ENCODE data around the gene PTPRN2.

Gene PTPRN2

DNA sequence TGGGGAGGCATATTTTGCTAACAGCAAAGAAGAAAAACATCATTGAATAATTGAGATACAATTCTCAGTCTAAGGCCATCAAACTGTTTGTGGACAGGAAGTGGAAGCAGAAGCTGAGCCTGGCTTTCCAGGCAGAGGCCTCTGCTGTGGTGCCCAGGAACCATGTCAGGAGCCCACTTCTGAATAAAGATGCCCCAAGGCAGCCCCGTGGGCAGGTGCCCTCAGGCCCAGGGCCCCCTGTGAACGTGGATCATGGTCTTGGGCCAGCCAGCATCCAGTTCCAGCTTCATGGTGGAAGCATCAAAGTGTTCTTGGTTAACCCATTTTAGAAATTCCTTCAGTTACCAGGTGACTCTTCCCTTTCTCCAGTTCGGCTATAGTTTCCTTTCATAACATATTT lies 346.8 kb downstream of the PTPRN2 start:
- TF ChIP-seq GATA2 (IDR thresholded peaks at IDR 0.05; ENCODE audit: low read depth, low read length) (no peak), GATA3 (IDR thresholded peaks at IDR 0.05; ENCODE audit: low read depth, low read length) (no peak)

DNA sequence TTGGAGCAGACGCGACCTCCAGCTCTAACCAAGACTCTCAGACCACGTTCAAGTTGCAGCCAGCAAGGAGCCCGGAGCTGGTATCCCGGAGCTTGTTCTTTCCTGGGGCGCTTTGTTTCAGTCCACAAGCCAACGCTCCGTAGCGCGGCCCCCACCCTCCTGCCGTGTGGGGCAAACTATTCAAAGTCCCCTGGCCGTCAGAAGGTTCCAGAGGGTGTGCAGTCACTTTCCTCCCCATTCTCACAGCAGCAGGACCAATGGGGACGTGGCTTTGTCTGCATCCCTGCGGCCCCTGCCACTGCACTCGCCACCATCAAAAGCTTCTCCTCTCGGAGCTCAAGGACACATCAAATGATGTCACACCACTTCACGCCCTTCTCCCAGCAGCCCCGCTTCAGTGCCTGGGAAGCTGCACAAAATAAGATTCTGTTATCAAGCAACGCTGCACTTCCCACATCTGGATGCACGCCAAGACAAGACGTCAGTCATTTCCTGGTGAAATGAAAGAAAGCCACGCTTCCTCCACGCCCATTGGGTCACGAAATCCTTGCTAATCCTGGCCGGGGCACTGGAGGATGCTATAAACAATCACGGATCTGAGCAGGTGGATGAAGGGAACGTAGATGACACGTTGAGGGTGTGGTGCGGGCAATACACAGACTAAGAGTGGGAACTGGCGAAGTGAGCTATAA lies 348.2 kb downstream of the PTPRN2 start:
- TF ChIP-seq GATA2 (IDR thresholded peaks at IDR 0.05; ENCODE audit: low read depth, low read length) = no peak
- no peak for TF ChIP-seq GATA3 (IDR thresholded peaks at IDR 0.05; ENCODE audit: low read depth, low read length)

DNA sequence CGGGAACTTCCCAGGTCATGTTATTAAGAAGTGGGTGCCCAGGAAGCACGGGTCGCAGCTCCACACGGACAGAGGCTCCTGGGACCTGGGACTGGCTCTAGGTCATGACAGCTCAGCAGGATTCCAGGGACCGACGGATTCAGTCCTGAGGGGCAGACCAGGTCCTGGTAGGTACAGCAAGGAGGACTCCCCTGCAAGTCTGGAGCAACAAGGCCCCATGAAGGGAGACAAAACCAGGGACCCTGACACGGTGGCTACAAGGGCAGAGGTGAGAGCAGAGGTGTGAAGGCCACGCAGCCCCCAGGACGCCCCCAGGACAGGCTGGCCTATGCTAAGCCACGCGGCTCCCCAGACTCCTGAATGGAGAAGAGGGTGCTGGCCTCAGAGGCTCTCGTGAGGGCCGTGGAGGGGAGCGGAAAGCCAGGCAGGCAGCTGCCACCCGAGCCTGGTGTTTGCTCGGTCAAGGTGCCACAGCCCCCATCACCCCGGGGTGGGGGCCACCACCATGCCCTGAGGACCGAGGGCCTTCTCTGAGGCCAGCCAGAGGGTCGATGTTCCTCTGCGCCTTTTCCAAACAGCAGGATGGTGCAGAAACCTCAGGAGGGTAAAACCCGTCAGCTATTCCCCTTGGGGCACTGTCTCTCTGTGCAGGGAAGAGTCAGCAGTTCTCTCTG lies 348.9 kb downstream of the PTPRN2 start:
- no peak for TF ChIP-seq GATA3 (IDR thresholded peaks at IDR 0.05; ENCODE audit: low read depth, low read length)
- no peak for TF ChIP-seq GATA2 (IDR thresholded peaks at IDR 0.05; ENCODE audit: low read depth, low read length)

GRCh38 chr7:158237672-158238335 lies 349.8 kb downstream of the PTPRN2 start:
- TF ChIP-seq GATA2 (IDR thresholded peaks at IDR 0.05; ENCODE audit: low read depth, low read length) = no peak

DNA sequence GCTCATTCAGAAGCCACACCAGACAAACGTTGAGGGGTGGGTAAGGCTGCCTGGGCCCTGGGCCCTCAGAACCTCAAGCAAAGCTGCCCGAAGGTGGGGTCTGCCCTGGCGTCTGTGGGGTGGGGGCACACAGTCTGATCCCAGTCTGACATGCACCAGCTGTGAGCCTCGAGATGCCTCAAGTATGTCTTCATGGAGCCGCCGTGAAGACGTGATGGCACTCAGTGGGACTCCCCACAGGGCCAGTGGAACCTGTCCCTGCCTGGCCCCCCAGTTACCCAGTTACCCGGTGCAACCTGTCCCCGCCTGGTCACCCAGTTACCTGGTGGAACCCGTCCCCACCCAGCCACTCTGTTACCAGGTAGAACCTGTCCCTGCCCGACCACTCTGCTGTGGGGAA lies 351.2 kb downstream of the PTPRN2 start:
- TF ChIP-seq GATA2 (IDR thresholded peaks at IDR 0.05; ENCODE audit: low read depth, low read length) (no peak), GATA3 (IDR thresholded peaks at IDR 0.05; ENCODE audit: low read depth, low read length) (no peak)

DNA sequence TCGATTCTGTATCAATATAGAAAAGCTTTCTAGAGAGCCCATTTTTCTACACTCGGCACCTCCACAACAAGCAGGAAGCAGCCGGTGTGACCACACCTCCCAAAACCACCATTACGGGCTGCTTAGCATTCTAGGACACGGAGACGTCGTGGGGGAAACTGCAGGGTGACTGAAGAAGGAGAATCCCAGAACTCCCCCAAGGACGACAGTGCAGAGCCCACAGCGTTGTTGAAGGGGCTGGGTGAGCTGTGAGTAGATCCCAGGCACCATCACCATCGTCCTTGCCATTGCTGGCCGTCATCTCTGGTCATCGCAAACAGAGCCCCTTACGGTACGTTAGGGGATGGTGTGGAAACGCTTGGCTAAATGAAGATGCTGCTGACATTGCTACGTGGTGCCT lies 351.8 kb downstream of the PTPRN2 start:
- TF ChIP-seq GATA3 (IDR thresholded peaks at IDR 0.05; ENCODE audit: low read depth, low read length) (no peak), GATA2 (IDR thresholded peaks at IDR 0.05; ENCODE audit: low read depth, low read length) (no peak)

GRCh38 chr7:158229945-158230344 lies 357.7 kb downstream of the PTPRN2 start:
- TF ChIP-seq GATA3 (IDR thresholded peaks at IDR 0.05; ENCODE audit: low read depth, low read length) = no peak
- no peak for TF ChIP-seq GATA2 (IDR thresholded peaks at IDR 0.05; ENCODE audit: low read depth, low read length)

DNA sequence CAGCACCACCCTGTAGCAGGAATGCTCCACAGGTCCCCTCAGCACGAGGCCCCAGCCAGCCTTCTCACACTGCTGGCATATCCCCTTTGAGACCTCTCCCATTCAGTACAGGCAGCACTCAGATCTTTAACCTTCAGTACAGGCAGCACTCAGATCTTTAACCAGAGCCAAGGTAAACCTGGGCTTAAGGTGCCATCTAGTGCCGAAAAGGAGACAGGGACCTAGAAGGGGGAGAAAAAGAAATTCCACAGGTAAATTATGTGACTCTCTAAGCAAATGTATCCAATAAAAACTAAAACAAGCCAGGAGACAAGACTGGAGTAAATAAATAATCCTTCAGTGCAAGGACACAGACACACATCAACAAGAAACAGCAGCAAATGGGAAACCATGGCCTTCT lies 358.6 kb downstream of the PTPRN2 start:
- TF ChIP-seq GATA3 (IDR thresholded peaks at IDR 0.05; ENCODE audit: low read depth, low read length) (no peak), GATA2 (IDR thresholded peaks at IDR 0.05; ENCODE audit: low read depth, low read length) (no peak)

GRCh38 chr7:158228131-158228530 lies 359.5 kb downstream of the PTPRN2 start:
- no peak for TF ChIP-seq GATA3 (IDR thresholded peaks at IDR 0.05; ENCODE audit: low read depth, low read length)
- no peak for TF ChIP-seq GATA2 (IDR thresholded peaks at IDR 0.05; ENCODE audit: low read depth, low read length)

DNA sequence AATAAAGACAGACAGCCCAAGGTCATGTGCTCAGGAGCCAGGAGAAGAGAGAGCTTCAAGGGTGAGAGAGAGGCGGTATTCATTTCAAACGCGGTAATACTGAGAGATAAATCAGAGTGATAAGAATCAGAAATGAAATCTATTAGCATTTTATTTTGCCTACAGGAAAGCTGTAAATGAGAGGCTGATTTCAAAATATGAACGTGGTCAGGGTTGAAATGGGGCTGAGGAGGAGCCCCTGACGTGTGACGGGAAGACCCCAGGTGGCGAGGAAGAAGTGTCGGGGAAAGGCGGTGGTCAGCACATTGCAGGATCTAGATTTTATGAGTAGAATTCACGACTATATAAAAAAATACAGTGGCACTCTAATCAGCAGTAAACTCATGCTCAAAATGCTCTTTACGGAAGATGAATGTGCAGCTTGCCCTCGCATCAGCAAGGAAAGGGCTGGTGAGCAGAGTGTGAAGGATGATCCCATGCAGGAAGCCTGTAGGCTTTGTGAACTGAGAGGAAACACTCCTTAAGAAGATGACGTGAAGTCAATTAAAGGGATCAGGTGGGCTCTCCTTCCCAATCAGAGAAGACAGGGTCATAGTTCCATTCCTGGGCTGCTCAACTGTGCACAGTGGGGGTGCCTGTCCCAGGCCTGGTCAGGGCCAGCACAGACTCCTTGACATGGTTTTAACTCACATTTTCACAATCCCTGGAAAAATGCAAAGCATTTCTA lies 360.2 kb downstream of the PTPRN2 start:
- TF ChIP-seq GATA2 (IDR thresholded peaks at IDR 0.05; ENCODE audit: low read depth, low read length) (no peak; the same call in 1 of the 2 replicates), GATA3 (IDR thresholded peaks at IDR 0.05; ENCODE audit: low read depth, low read length) (no peak)

- TF ChIP-seq GATA2 (IDR thresholded peaks at IDR 0.05; ENCODE audit: low read depth, low read length) = no peak
Measured at GRCh38 chr7:158216198-158216597, 371.4 kb downstream of the PTPRN2 start.

GRCh38 chr7:158209435-158209834 lies 378.2 kb downstream of the PTPRN2 start:
- TF ChIP-seq GATA2 (IDR thresholded peaks at IDR 0.05; ENCODE audit: low read depth, low read length) (no peak), GATA3 (IDR thresholded peaks at IDR 0.05; ENCODE audit: low read depth, low read length) (no peak)

DNA sequence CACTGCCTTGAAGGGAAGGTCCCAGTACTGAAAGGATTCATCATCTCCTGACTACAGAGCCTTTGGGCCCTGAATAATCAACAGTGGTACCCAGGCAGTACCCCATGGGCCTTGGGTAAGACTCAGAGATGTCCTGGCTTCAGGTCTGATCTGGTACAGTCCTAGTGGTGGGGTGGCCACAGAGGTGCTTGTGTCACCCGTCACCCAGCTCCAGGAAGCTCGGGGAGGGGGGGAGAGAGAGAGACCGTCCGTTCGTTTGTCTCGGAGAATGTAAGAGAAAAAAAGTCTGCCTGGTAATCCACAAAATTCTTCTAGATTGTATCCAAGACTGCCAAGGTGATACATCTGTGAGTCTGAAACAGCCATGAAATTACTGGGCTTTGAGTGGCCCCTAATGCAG lies 381.3 kb downstream of the PTPRN2 start:
- TF ChIP-seq GATA3 (IDR thresholded peaks at IDR 0.05; ENCODE audit: low read depth, low read length) = no peak
- TF ChIP-seq GATA2 (IDR thresholded peaks at IDR 0.05; ENCODE audit: low read depth, low read length) = no peak

DNA sequence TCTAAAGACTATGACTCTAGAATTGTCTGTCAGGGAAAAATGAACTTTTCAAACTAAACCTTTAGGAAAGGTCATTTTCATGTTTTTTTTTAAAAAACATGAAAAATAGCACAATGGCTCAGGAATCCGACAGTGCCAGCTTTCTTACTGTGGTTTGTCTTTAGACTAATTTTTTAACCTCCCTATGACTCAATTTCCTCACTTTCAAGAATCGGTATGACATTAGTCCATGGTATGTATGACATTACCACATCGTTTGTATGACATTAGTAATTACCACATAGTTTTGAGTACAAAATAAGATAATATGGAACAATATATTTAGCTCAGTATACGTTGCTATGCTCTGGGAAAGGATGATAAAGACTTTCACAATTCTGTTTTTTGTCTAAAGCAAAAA lies 383.2 kb downstream of the PTPRN2 start:
- TF ChIP-seq GATA2 (IDR thresholded peaks at IDR 0.05; ENCODE audit: low read depth, low read length) = no peak
- TF ChIP-seq GATA3 (IDR thresholded peaks at IDR 0.05; ENCODE audit: low read depth, low read length) = no peak

Measured in SH-SY5Y (cell line).